SK-N-SH (cell line): Measurements from ENCODE around the gene PABPN1. TPM values are rescaled to one million over a fixed set of nuclear protein-coding genes. Genes with fewer than 3 reads are reported as not detected.

ENCODE experiments used
- polyA plus RNA-seq, 3 experiments: library from polyadenylated mRNA; depleted of rRNA; stranded (reverse); fragments of >200 nt; gene quantifications; 2 replicates each; pipeline ENCODE4 v1.2.3, GENCODE V29; 2012
- TF ChIP-seq, protein P1 (sequence below): IDR thresholded peaks from 2 replicates; pipeline ENCODE4 v1.4.0; 2012; ENCODE audit warnings: low read depth, borderline replicate concordance
- TF ChIP-seq, protein P2 (sequence below): fragments of 150-350 bp; IDR thresholded peaks from 2 replicates; pipeline ENCODE4 v1.6.1; 2016; ENCODE audit warnings: mild to moderate bottlenecking, low read depth, low read length

PABPN1 gene
- polyA plus RNA-seq, 1 of the 3 experiments (the other 2 are of a cell fraction) = 266 TPM

GRCh38 chr14:23373041-23373440 lies 51.8 kb downstream of the PABPN1 start (continued):
- TF ChIP-seq, protein P1, sequence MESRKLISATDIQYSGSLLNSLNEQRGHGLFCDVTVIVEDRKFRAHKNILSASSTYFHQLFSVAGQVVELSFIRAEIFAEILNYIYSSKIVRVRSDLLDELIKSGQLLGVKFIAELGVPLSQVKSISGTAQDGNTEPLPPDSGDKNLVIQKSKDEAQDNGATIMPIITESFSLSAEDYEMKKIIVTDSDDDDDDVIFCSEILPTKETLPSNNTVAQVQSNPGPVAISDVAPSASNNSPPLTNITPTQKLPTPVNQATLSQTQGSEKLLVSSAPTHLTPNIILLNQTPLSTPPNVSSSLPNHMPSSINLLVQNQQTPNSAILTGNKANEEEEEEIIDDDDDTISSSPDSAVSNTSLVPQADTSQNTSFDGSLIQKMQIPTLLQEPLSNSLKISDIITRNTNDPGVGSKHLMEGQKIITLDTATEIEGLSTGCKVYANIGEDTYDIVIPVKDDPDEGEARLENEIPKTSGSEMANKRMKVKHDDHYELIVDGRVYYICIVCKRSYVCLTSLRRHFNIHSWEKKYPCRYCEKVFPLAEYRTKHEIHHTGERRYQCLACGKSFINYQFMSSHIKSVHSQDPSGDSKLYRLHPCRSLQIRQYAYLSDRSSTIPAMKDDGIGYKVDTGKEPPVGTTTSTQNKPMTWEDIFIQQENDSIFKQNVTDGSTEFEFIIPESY = no peak
- TF ChIP-seq, protein P2, sequence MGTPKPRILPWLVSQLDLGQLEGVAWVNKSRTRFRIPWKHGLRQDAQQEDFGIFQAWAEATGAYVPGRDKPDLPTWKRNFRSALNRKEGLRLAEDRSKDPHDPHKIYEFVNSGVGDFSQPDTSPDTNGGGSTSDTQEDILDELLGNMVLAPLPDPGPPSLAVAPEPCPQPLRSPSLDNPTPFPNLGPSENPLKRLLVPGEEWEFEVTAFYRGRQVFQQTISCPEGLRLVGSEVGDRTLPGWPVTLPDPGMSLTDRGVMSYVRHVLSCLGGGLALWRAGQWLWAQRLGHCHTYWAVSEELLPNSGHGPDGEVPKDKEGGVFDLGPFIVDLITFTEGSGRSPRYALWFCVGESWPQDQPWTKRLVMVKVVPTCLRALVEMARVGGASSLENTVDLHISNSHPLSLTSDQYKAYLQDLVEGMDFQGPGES = no peak

Other genes starting within 250 kb of the PABPN1 start
- gene ACIN1, start 226.3 kb upstream of the PABPN1 start, polyA plus RNA-seq (2012; rRNA removed) = 159 and 195 TPM in 2 replicates
- 55.2 and 73.3 TPM in 2 replicates for gene C14orf119, start 226.0 kb upstream of the PABPN1 start, polyA plus RNA-seq (2012; rRNA removed)
- not detected in 2 replicates for gene CIROP, start 216.5 kb upstream of the PABPN1 start, polyA plus RNA-seq (2012; rRNA removed)
- gene CEBPE, start 202.2 kb upstream of the PABPN1 start, polyA plus RNA-seq (2012; rRNA removed) = not detected in 2 replicates
- gene SLC7A8, start 137.8 kb upstream of the PABPN1 start, polyA plus RNA-seq (2012; rRNA removed) = 0.96 and 1.4 TPM in 2 replicates
- gene RNF212B, start 83.5 kb upstream of the PABPN1 start, polyA plus RNA-seq (2012; rRNA removed) = not detected in 2 replicates
- gene HOMEZ, start 35.3 kb upstream of the PABPN1 start, polyA plus RNA-seq (2012; rRNA removed) = 7.7 and 8.7 TPM in 2 replicates
- gene PPP1R3E, start 18.6 kb upstream of the PABPN1 start, polyA plus RNA-seq (2012; rRNA removed) = 6.6 and 7.4 TPM in 2 replicates
- 30.6 and 49.4 TPM in 2 replicates for gene BCL2L2, start 14.6 kb upstream of the PABPN1 start, polyA plus RNA-seq (2012; rRNA removed)
- 20.6 and 27.2 TPM in 2 replicates for gene SLC22A17, start 31.4 kb downstream of the PABPN1 start, polyA plus RNA-seq (2012; rRNA removed)
- 2.6 and 4.4 TPM in 2 replicates for gene EFS, start 43.7 kb downstream of the PABPN1 start, polyA plus RNA-seq (2012; rRNA removed)
- gene IL25, start 51.4 kb downstream of the PABPN1 start, polyA plus RNA-seq (2012; rRNA removed) = not detected in 2 replicates
- gene CMTM5, start 55.6 kb downstream of the PABPN1 start, polyA plus RNA-seq (2012; rRNA removed) = 0.13 TPM in 1 of 2 replicates, not detected in the other
- not detected in 2 replicates for gene MYH6, start 86.8 kb downstream of the PABPN1 start, polyA plus RNA-seq (2012; rRNA removed)
- gene MYH7, start 114.2 kb downstream of the PABPN1 start, polyA plus RNA-seq (2012; rRNA removed) = not detected in 2 replicates
- 64.3 and 85.9 TPM in 2 replicates for gene NGDN, start 148.2 kb downstream of the PABPN1 start, polyA plus RNA-seq (2012; rRNA removed)
- 0.28 and 0.77 TPM in 2 replicates for gene ZFHX2, start 230.3 kb downstream of the PABPN1 start, polyA plus RNA-seq (2012; rRNA removed)
- 15.5 and 16.3 TPM in 2 replicates for gene THTPA, start 234.8 kb downstream of the PABPN1 start, polyA plus RNA-seq (2012; rRNA removed)
- 88.3 and 114 TPM in 2 replicates for gene AP1G2, start 246.3 kb downstream of the PABPN1 start, polyA plus RNA-seq (2012; rRNA removed)